GM10248 (cell line): ENCODE data around the gene PLLP.

Experiments used
- CTCF ChIA-PET: fragments of 300-600 bp; sonication (Branson Sonifier 250); formaldehyde crosslinking; extraction: SDS; loops from one replicate; lab custom pipeline; 2021; ENCODE audit warnings: antibody characterized with exemption; lab: Yijun Ruan, JAX
- POLR2A ChIA-PET: fragments of 350-650 bp; sonication (Branson Sonifier 250); formaldehyde crosslinking; extraction: SDS; loops from one replicate; lab custom pipeline; 2020; ENCODE audit warnings: antibody characterized with exemption; lab: Yijun Ruan, JAX
- DNase-seq: peaks from one replicate; pipeline ENCODE4 v3.0.0; 2012; ENCODE audit errors: extremely low spot score
- CTCF ChIP-seq: IDR thresholded peaks from 2 replicates; pipeline ENCODE4 v1.5.1; 2012; ENCODE audit warnings: mild to moderate bottlenecking, low read depth; ENCODE audit errors: extremely low read depth, missing control alignments, control extremely low read depth

PLLP gene

GRCh38 chr16:57319646-57320045 lies 35.2 kb upstream of the PLLP start:
- ChIA-PET CTCF (interaction anchor here (1.3 to 1.6 kb wide), 2 partner anchors 19 to 97 kb away, joined by 6 read pairs; no protein-coding TSS in a partner anchor), POLR2A (no interaction called here)
- no peak for TF ChIP-seq CTCF
- no peak for DNase-seq

GRCh38 chr16:57318240-57318970 lies 33.9 kb upstream of the PLLP start:
- CTCF ChIA-PET = interaction anchor here (4.9 kb wide), 1 partner anchor 100 kb away, joined by 26 read pairs; no protein-coding TSS in a partner anchor
- TF ChIP-seq CTCF = no peak
- POLR2A ChIA-PET = interaction anchor here (0.6 kb wide), 1 partner anchor 64 kb away, joined by 3 read pairs; no protein-coding TSS in a partner anchor
- DNase-seq = no peak

- no peak for DNase-seq
- ChIA-PET CTCF (interaction anchor here (4.9 kb wide), 1 partner anchor 101 kb away, joined by 26 read pairs; no protein-coding TSS in a partner anchor), POLR2A (no interaction called here)
- no peak for TF ChIP-seq CTCF
Measured at GRCh38 chr16:57316390-57317017, 32.0 kb upstream of the PLLP start.

GRCh38 chr16:57315416-57315815 lies 30.9 kb upstream of the PLLP start:
- ChIA-PET CTCF (interaction anchor here (4.9 kb wide), 1 partner anchor 103 kb away, joined by 26 read pairs; no protein-coding TSS in a partner anchor), POLR2A (no interaction called here)
- TF ChIP-seq CTCF = no peak
- no peak for DNase-seq

GRCh38 chr16:57314161-57314785 lies 29.8 kb upstream of the PLLP start:
- DNase-seq = no peak
- ChIA-PET POLR2A (no interaction called here), CTCF (interaction anchor here (0.7 to 4.9 kb wide), 4 partner anchors 9 to 104 kb away, joined by 3 to 26 read pairs (median 4); no protein-coding TSS in a partner anchor)
- TF ChIP-seq CTCF = no peak

- DNase-seq = no peak
- POLR2A ChIA-PET = no interaction called here
Measured at GRCh38 chr16:57313509-57313908, 29.0 kb upstream of the PLLP start.

More at GRCh38 chr16:57313509-57313908, 29.0 kb upstream of the PLLP start:
- TF ChIP-seq CTCF = no peak
- CTCF ChIA-PET = interaction anchor here (0.9 to 4.9 kb wide), 2 partner anchors 8 to 104 kb away, joined by 4 to 26 read pairs; no protein-coding TSS in a partner anchor
